SH-SY5Y (cell line): ENCODE measurements around the gene PNPLA7.

Source experiments
- GATA2 ChIP-seq: IDR thresholded peaks from 2 replicates; pipeline ENCODE4 v1.6.1; 2011; ENCODE audit warnings: mild to moderate bottlenecking, low read depth, low read length
- GATA3 ChIP-seq: IDR thresholded peaks from 2 replicates; pipeline ENCODE4 v1.6.1; 2011; ENCODE audit warnings: low read depth, mild to moderate bottlenecking, low read length, moderate library complexity

Gene PNPLA7

DNA sequence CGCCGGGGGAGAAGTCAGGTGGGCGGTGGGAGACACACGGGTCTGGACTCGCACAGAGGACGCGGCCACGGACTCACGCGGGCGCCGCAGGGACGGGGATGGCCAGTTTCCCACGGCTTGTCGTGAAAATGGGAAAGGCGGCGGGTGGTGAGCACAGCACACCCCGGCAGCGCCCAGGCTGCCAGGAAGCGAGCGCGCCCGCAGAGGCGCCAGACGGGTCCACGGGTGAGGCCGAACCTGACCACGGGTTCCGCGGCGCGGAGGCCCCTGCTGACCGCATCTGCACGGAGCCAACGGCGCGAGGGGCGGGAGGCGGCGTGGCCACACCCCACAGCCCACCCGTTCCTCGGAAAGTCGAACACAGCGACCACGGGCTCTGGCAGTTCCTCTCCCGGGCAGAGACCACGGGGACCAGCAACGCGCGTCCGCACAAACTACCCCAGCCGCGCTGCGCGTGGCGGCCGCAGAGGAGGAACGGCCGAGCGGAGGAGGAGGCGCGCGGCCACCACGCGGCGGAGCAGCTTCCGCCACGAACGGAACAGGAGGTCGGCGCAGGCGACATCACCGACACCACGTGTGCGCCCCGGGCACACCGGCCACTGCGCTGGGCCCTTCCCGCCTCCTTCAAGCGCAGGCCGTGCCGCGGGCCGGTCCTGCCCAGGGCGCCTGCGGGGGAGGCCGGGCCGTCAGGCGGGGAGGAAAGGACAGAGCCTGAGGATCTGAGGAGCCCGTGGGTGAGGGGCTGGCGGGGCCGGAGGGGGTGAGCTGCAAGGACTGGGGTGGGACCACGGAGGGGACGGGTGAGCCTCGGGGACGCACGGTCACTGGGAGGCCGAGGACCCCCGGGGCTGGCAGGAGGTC is 132.8 kb downstream of the PNPLA7 start:
- TF ChIP-seq GATA2, result no peak
- no peak for TF ChIP-seq GATA3

GRCh38 chr9:137416563-137417151 is 133.5 kb downstream of the PNPLA7 start:
- TF ChIP-seq GATA2 (no peak), GATA3 (no peak)

- TF ChIP-seq GATA3 (no peak), GATA2 (no peak)
These were observed 134.1 kb downstream of the PNPLA7 start for GRCh38 chr9:137416006-137416562.

- TF ChIP-seq GATA3 (no peak), GATA2 (no peak)
These were observed 134.8 kb downstream of the PNPLA7 start for GRCh38 chr9:137415451-137415850.

GRCh38 chr9:137412431-137412830 is 137.8 kb downstream of the PNPLA7 start:
- no peak for TF ChIP-seq GATA3
- TF ChIP-seq GATA2, result no peak

- no peak for TF ChIP-seq GATA3
- no peak for TF ChIP-seq GATA2
These were observed 138.4 kb downstream of the PNPLA7 start for GRCh38 chr9:137411645-137412380.

DNA sequence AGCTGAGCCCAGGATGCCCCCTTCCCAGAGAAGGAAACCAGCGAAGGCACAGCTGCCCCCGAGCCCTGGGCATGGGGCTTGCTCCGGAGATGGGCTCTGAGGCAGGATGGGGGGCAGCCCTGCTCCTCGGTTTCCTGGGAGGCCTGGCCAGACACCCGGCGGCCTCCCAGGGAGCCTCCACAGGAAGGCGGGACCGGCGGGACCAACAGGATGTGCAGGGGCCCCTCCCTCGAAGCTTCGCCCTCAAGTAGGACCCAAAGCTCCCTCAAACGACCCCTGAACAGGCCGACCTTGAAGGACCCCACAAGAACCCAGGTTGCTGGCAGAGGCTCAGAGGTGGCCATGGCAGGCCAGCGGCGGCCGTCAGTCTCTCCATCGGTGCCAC is 138.9 kb downstream of the PNPLA7 start:
- no peak for TF ChIP-seq GATA2
- TF ChIP-seq GATA3, result no peak

DNA sequence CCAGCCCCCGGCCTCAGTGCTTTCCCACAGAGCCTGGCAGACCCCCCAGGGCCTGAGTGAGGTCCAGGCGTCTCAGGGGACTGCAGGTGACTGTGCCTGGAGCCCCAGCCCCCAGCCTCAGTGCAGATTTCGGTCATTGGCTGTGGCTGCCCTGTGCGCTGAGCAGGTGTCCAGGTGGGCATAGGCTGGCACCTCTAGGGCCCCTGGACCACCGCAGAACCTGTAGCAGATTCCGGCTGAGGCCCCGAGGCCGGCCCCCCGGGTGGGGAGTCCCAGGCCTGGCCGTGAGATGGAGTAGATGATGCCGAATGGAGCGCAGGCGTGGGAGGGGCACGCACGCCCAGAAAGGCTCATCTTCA is 139.3 kb downstream of the PNPLA7 start:
- no peak for TF ChIP-seq GATA2
- TF ChIP-seq GATA3, result no peak
